CD4-positive, alpha-beta T cell treated with Interleukin-15 for 1 hour (primary cell): Measurements from ENCODE around the gene ATP2B3.

ENCODE experiments used
- DNase-seq: peaks from one replicate; pipeline ENCODE4 v3.0.0-alpha.2; 2020

The ATP2B3 gene

DNA sequence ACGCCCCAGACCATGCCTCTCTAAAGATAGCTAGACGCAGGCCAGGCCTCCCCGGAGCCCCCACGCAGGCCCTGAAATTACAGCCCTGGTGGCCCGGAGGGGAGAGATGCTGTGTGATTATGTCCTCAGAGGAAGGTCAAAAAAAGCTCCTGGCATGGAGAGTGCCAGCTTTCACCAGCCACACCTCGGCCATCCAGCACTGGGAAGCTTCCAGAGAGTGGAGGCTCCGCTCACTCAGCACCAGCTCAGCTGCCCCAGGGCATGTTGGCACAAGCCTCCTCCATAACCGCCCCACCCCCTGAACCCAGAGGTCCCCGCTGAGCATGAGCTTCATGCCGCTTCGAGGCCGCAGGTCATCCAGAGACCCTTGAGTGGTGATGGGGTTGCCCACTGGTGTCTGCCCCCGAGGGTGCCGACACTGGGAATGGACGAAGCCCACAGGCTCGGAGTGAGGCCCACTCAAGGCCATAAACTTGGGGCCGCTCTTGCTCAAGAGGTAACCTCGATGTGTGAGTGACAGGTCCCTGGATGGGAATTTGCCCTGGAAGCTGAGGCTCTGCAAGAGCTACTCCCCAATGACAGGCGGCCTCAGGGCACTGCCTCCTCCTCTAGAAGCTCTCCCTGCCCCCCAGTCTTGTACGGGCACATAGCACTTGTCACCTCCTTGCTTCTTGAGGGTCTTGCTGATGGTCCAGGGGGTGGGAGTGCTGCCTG lies 27.1 kb upstream of the ATP2B3 start:
- DNase-seq = no peak

DNA sequence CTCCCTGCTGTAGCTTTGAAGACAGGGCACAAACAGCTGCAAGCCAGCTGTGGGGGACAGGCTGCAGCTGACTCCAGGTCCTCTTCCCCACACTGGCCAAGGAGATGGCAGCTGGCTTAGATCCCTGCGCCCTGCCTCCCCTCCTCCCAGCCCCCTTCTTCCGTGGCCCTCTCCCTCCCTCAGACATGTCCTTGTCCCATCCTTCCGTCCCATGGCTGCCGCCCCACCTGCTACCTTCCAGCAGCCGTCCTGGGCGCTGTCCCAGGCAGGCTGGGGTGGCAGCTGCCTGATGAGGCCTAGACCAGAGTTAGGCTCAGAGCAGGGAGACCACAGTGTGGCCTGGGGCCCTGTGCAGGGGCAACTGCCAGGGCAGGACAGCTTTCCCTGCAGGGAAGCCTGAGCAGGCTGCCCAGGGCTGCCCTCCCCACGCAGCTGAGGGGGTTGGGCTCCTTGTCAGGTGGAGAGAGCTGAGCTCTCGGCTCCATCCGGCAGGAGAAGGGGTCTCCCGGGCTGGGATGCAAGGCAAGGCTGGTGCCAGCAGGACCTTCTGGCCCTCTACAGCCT lies 26.0 kb upstream of the ATP2B3 start:
- no peak for DNase-seq

DNA sequence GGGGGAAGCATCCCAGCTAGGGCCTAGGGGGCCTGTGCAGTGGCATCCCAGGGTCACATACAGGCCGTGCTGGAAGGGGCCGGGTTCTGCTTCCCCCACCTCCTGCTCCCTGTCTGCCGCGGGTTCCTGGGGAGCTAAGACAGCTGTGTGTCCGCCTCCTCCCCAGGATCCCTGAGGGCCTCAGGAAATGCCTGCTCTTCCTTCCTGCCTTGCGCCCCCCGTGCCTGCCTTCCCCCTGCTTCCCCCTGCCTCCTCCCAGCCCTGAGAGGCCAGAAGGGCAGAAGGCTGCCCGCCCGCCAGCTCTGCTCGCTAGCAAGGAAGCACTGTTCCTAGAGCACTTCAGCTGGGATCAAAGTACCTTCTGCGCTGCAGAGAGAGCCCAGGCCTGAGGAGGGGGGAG lies 25.5 kb upstream of the ATP2B3 start:
- DNase-seq = no peak

DNA sequence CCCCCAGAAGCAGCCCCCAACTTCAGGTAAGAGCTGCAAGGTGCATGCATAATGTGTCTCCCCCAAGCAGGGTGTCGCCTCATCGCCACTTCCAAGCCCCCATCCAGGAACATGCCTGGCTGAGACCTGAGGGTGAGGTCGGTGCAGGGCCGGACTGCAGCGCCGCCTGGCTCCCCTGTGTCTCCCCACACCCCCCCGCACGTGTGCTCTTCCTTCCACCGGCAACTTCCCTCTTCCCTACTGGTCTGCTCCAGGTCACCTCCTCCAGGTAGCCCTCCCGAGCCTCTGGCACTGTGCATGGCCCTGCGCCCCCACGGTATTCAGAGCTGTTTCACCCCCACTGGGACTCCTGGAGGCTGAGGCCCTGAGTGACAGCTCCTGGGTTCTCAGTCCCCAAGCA lies 24.9 kb upstream of the ATP2B3 start:
- no peak for DNase-seq

DNA sequence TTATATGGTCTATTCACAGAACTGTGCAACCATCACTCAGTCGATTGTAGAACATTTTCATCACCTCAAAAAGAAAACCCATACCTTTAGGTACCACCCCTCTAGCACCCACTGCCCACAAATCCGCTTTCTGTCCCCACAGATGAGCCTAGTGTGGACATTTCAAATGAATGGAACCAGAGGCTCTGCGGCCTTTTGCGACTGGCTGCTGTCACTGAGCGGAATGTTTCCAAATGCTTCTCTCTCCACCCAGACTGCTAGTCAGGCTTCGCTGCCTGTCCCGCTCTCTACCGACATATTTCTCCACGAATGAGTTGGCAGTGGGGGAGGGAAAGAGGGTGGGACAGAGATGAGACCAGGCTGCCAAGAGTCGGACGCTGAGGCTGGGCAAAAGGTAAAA lies 24.4 kb upstream of the ATP2B3 start:
- no peak for DNase-seq

DNA sequence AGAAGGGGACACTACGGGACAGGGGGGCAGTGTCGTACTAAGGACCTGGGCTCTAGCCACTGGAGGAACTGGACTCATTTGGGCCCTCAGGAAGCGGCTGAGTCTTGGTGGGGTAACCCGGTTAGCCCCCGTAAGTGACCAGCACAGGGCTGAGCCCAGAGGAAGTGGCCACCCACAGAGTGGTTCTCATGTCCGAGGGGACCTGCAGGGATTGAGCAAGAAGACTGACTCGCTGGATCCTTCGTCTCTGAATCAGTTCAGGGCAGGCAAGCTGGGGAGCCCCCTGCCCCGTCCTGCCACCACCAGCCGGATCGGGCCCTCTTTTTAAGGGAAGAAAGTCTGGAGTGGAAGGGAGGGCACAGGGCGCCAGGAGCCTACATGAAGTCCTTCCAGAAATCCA lies 23.4 kb upstream of the ATP2B3 start:
- no peak for DNase-seq

DNA sequence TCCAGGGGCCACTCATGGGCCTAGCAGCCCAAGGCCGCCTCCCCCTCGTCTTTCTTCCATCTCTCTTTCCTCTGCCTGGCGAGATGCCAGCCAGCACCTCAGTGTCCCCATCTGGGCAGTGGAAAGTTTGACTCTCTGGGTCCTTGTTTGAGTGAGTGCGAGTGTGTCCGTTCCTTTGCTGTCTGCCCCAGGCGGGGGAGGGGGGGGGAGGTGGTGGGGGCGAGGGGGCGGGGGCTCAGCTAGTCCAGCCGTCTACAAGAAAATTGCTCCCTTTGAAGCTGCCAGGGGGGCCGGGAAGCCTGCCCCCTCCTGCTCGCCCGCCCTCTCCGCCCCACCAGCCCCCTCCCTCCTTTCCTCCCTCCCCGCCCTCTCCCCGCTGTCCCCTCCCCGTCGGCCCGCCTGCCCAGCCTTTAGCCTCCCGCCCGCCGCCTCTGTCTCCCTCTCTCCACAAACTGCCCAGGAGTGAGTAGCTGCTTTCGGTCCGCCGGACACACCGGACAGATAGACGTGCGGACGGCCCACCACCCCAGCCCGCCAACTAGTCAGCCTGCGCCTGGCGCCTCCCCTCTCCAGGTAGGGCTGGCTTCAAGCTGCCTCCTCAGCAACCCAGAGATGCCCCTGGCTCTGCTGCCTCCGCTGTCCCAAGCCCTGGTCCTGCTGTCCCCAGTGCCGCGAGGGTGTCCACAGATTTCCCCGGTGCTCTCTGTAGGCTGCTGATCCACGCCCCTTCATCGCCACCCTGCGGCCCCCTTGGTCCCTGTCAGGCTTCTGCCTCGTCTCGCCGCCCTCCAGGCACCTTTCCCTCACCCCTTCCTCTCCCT lies 22.7 kb upstream of the ATP2B3 start, which contains the start of gene BGN:
Gene BGN (plus strand): TSS at position 440 of the 821 bp plus-strand sequence. CDS start 9,652 bp downstream, outside the sequence.
- no peak for DNase-seq

DNA sequence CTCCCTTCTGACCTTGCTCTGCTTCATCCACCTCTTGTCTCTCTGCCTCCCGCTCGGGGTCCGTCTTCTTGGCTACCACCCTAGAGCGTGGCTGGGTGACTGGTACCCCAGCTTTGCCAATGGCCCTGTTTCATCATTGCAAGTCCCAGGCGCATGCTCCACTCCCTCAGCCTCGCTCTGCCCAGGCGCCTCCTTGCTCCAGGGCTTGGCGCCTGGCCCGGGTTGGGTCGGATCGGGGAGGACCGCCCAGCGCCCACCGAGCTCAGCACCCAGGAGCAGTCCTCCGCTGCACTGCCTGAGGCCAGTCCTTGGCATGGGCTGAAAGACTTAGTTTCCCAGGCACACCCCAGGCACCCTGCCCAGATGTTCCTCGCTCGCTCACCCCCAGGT lies 22.1 kb upstream of the ATP2B3 start:
- no peak for DNase-seq

DNA sequence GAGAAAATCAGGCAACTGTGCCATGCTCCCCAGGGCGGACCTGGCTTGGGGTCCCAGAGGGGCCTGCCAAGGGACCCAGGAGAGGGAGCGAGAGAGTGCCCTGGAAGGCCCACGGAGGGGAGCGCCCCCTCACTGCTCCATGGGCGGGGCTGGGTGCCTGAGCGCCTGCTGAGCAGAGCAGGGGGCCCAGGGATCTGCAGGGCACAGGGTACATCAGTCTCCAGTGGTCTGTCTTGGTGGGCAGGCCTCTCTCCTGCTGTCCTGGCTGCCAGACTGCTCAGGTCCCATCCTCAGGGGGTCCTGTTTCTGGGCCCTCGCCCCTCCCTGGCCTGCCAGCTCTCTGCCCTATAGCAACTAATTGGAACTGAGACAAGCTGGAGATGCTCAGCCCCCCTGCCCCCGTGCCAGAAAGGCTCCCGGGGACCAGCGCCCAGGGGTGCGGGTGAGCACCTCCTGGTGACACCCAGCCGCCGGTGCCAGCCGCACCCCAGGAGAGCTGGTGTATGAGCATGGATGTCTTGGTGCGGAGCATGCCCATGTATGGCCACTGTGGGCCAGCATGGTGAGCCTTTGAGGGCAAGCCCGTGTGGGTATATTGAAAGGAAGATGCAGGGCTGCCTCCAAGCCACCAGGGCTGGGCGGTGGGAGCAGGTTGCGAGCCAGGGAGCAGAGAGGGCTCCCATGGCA lies 21.4 kb upstream of the ATP2B3 start:
- no peak for DNase-seq

DNA sequence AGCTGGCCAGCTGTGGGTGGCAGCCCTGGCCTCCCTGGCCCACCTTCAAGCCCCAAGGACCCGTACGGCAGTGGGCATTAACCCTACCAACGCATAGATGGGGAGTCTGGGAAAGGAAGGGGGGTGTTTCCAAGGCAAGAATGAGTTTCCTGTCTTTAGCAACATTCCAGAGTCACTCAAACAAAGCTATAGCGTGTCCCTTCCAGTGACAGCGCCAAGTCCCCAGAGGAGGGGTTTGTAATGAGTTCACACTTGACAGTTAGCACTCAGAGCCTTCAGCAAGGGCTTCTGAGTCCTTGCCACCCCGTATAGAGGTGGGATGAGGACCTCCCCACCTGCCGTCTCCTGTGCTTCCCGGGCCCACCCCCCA lies 20.9 kb upstream of the ATP2B3 start:
- no peak for DNase-seq

DNA sequence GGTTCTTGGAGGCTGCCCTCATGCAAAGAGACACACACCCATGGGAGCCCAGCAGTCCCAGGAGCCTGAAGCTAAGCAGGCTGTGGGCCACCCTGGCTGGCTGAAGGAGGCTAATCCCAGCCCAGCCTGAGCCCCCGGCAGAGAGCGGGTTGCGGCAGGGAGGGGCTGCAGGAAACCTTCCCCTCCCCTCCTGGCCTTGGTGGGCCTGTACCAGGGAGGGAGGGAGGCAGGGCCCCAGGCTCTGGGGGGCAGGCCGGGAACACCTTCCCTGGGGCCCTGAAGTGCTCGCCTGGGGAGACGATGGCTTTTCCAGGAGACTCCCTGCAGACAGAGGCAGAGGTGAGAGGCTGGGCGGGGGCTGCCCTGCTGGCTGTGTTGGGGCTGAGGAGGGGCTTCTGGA lies 19.0 kb upstream of the ATP2B3 start:
- no peak for DNase-seq

DNA sequence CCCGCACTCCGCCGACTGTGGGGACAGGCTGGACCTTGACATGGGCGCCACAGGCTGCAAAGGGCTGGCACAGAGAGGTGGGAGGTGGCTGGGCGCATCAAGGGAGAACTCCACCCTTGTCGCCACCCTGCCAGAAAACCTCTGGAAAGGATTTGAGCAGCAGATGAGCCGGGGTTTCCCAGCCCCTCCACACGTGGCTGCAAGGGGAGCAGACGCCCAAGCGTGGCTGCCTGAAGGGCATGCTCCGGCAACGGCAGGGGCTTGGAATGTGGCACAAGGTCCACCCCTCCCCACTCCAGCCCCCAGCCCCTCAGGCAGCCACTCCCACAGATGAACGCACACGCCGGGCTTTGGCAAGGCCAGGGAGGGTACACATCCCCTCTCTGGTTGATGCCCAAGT lies 18.1 kb upstream of the ATP2B3 start:
- DNase-seq = no peak

DNA sequence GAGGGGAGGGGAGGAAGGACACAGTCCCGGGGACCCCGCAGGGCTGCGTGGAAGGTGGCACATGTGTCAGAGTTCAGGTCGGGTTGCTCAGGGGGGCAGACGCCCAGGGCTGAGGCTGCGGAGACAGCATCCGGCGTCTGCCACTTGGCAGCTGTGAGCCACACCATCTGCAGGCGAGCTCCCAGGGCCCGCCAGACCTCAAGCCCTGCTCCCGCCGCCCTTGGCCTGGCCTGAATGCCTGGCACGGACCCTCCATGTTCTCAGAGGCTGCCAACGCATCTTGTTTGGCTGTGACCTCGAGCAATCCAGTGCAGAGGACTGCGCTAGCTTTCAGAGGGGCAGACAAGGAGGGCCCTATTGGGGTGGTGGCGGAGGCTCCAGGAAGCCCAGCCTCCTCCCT lies 17.6 kb upstream of the ATP2B3 start:
- DNase-seq = no peak

DNA sequence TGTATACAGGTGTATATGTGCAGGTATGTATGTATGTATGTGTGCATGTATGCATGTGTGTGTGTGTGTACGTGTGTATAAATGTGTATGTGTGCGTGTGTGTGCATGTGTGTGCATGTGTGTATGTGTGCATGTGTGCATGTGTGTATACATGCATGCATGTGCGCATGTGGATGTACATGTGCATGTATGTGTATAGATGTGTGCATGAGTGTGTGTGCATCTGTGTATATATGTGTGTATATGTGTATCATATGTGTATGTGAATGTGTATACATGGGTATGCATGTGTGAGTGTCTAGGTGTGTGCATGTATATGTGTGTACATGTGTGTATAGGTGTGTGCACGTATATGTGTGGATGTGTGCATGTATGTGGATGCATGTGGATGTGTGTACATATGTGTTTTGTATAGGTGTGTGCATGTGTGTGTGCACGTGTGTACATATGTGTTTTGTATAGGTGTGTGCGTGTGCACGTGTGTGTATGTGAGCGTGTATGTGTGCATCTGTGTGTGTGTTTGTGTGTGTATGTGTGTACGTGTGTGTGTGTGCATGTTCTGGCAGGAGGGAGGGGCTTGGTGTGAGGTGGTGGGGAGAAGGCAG lies 16.7 kb upstream of the ATP2B3 start:
- no peak for DNase-seq

DNA sequence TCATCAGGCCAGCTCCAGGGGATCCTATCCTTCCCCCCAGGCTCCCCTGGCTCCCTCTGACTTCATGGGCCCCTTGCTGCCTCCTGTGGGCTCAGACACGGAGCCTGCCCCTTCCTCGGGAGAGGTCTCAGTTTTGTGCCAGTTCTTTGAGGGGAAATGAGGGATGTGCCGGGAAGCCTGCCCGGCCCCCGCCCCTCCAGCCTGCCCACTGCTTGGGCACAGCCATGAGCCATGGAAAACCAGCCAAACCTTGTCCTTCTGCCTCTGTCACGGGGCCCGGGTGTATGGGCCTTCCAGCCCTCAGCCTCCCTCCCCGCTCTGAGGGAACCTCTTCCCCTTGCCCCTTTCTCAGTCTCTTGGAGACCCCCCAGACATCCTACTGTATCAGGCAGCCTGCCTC lies 15.9 kb upstream of the ATP2B3 start:
- DNase-seq = no peak

DNA sequence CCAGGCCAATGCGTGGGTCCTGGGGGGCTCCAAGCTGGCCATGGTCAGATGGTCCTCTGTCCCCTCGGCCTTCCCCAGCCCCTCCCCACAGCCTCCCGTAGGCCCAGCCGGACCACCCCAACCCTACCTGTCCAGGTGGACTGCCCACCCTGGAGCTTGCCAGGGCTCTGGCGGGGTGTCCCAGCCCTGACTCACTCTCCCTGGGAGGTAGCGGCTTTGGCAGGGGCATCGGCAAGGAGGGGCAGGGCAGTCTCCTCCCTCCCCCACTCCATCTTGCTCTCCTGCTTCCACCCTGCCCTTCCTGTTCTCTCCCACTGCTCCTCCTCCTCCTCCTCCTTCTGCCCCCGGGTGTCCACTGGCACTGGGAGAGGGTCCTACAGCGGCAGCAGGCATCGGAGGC lies 15.3 kb upstream of the ATP2B3 start:
- DNase-seq = no peak

DNA sequence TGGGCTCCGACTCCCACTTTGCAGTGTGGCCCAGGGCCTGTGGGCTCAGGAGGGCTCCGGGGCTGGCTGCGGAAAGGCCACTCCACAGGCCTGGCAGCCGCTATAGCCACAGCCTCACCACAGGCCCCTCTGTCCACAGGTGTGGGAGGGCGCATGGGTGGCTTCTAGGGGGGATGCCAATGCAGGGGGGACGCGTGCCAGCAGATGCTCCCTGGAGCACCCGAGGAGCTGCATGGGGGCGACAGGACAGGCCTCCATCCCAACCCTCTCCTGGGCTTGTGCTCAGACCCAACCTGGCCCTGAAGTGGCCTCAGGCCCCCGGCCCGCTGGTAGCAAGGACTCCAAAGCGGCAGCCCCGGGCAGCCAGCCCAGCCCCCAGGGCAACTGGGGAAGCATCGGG lies 14.6 kb upstream of the ATP2B3 start:
- no peak for DNase-seq

DNA sequence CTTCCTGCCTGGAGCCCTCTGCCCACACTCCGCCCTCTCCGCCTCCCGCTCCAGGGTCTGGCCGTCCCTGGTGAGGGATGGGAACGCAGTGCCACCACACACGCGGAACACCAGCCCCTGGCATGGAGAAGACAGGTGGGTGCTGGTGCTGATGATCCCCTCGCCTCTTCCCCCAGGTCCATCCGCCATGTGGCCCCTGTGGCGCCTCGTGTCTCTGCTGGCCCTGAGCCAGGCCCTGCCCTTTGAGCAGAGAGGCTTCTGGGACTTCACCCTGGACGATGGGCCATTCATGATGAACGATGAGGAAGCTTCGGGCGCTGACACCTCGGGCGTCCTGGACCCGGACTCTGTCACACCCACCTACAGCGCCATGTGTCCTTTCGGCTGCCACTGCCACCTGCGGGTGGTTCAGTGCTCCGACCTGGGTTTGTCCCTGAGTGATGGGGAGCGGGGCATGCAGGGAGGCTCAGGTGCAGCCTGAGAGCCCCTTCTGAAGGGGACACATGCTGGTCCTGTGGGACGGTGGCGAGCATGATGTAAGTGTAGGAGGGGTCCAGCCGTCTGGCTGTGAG lies 12.9 kb upstream of the ATP2B3 start:
- no peak for DNase-seq

DNA sequence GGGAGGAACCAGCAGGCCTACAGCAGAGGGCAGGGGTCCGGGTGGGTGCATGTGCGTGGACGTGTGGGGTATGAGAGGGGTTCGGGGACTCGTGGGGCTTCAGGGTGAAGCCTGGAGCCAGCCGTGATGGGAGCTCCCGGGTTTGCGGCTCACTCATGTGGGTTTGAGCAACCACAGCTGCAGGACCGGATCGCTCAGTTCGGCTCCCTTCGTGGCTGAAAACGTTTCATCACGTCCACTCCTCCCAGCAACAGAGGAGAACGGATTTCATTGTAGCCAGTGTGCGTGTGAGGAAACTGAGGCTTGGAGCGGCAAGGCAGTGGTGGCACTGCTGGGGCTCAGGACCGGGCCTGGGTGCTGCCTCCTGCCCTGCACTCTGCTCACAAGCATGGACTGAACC lies 12.1 kb upstream of the ATP2B3 start:
- DNase-seq = no peak

DNA sequence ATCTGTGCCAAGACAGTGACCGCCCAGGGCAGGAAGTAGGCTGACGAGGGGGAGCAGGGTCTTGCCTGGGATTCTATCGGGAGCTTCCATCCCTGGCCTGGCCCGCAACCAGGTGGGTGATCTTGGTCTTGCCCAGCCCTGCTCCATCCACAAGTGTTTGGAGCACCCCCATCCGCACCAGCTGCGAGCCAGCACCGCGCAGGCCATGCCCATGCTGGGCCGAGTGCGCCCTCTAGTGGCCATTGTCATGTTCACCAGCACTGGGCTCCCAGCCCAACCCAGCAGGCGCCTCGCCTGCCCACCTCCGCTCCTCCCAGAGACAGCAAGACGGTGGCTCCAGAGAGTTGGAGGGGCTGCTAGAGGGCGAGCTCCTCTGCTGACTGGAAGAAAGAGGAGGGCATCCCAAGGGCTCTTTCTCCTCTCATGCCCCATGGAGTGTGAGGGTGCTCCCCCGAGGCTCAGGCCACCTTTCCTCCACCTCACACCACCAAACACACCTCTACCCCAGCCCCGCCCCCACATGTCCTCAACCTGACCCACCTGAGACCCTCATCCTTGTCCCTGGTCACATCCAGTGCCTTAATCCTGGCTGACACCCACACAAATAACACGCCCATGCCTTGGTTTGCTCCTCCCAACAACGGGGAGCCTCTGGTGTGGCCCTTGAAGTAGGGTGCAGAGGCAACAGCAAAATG lies 9.8 kb upstream of the ATP2B3 start:
- DNase-seq = peak; percentile 77

DNA sequence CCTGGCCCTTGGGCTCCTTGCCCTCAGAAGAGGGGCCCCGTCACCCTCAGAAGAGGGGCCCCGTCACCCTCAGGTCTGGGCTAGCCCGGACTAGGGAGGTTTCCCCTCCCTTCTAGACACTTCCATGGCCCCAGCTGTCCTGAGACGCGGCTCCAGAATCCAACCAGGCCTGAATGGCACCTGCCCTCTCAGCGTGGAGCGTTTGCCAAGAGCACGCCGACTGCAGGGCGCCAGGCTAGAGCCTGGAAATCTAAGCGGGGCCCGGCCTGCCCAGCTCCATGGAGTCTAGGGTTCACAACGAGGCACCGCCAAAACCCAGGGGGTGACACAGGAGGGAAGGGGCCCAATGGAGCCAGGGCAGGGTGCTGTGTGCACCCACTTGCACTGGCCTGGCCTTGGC lies 7.8 kb upstream of the ATP2B3 start:
- DNase-seq = no peak

DNA sequence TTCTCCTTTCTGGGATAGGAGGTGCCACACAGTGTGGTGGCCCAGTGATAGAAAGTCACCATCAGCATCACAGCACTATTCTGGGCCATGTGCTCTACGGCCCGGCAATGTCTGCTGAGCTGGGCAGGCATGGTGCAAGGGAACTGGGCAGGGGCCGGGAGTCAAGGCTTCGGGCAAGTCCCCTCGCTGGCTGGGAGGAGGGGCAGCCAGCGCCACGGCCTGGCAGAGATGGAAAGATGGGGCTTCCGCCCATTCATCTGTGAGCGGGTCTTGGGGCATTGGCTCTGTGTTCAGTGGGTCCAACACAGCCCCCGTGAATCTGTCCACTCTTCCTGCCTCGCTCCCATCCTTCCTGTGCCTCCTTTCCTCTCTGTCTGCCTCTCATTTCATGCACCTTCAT lies 7.1 kb upstream of the ATP2B3 start:
- no peak for DNase-seq
